Measurements from ENCODE around the gene DPP10. TPM values are rescaled to one million over a fixed set of nuclear protein-coding genes. Genes with fewer than 3 reads are reported as not detected.

DPP10 gene
- total RNA-seq, 1 donor from 2014 or later, result 1.1 TPM

GRCh38 chr2:114610677-114611076 lies 168.2 kb downstream of the DPP10 start:
- Histone ChIP-seq H3K27ac (ENCODE audit: low read depth, low read length) (no peak overlapping the region), H2AFZ (ENCODE audit: low read depth, low read length) (no peak overlapping the region), H4K20me1 (ENCODE audit: insufficient read depth, low read length) (no peaks in the 10 kb centered on the region), H3K9ac (ENCODE audit: low read length) (no peak overlapping the region), H3K4me1 (ENCODE audit: insufficient read depth, low read length) (no peaks in the 10 kb centered on the region), H3K4me3 (ENCODE audit: insufficient read depth, low read depth, low read length) (no peak overlapping the region), H3K27me3 (ENCODE audit: insufficient read depth, low read length) (no peaks in the 10 kb centered on the region), H3K9me3 (ENCODE audit: insufficient read depth, low read depth, low read length) (peaks cover 3% of the 10 kb centered on the region), H3K79me2 (ENCODE audit: insufficient read depth, low read length) (no peaks in the 10 kb centered on the region), H3K4me2 (ENCODE audit: low read length) (no peak overlapping the region), H3K36me3 (ENCODE audit: insufficient read depth, low read length) (no peaks in the 10 kb centered on the region)
- Mint-ChIP-seq H3K4me3 (ENCODE audit: unreplicated experiment) (no peak overlapping the region), H3K9me3 (ENCODE audit: unreplicated experiment) (no peaks in the 10 kb centered on the region), H3K4me1 (ENCODE audit: low read depth, unreplicated experiment) (peaks cover 3% of the 10 kb centered on the region), H3K27ac (ENCODE audit: unreplicated experiment) (no peak overlapping the region), H3K27me3 (ENCODE audit: low read depth, unreplicated experiment) (peaks cover 3% of the 10 kb centered on the region), H3K36me3 (ENCODE audit: low read depth, unreplicated experiment) (no peaks in the 10 kb centered on the region)
- DNase-seq (ENCODE audit: low read depth) (no peak), FAIRE-seq (no peak)
- no peak for TF ChIP-seq CTCF (IDR thresholded peaks at IDR 0.05; ENCODE audit: insufficient read depth, low read depth, low read length)
- no peak for TF ChIP-seq EZH2 (IDR thresholded peaks at IDR 0.05; ENCODE audit: insufficient read depth, low read length)

- no peak overlapping the region for H3K4me3 ChIP-seq (ENCODE audit: insufficient read depth, low read depth, low read length)
- no peaks in the 10 kb centered on the region for H3K79me2 ChIP-seq (ENCODE audit: insufficient read depth, low read length)
- no peaks in the 10 kb centered on the region for H3K4me1 ChIP-seq (ENCODE audit: insufficient read depth, low read length)
- TF ChIP-seq CTCF (IDR thresholded peaks at IDR 0.05; ENCODE audit: insufficient read depth, low read depth, low read length), result no peak
- H3K4me2 ChIP-seq (ENCODE audit: low read length), result no peak overlapping the region
- peaks cover 3% of the 10 kb centered on the region for H3K4me1 Mint-ChIP-seq (ENCODE audit: low read depth, unreplicated experiment)
- DNase-seq (ENCODE audit: low read depth) (no peak), FAIRE-seq (no peak)
- H3K9me3 Mint-ChIP-seq (ENCODE audit: unreplicated experiment), result no peaks in the 10 kb centered on the region
- no peaks in the 10 kb centered on the region for H3K27me3 Mint-ChIP-seq (ENCODE audit: low read depth, unreplicated experiment)
- H3K9me3 ChIP-seq (ENCODE audit: insufficient read depth, low read depth, low read length), result no peaks in the 10 kb centered on the region
- no peaks in the 10 kb centered on the region for H3K36me3 Mint-ChIP-seq (ENCODE audit: low read depth, unreplicated experiment)
- H3K27me3 ChIP-seq (ENCODE audit: insufficient read depth, low read length), result no peaks in the 10 kb centered on the region
- no peak overlapping the region for H3K9ac ChIP-seq (ENCODE audit: low read length)
- no peak overlapping the region for H2AFZ ChIP-seq (ENCODE audit: low read depth, low read length)
- no peak overlapping the region for H3K4me3 Mint-ChIP-seq (ENCODE audit: unreplicated experiment)
- no peak overlapping the region for H3K27ac Mint-ChIP-seq (ENCODE audit: unreplicated experiment)
- no peaks in the 10 kb centered on the region for H3K36me3 ChIP-seq (ENCODE audit: insufficient read depth, low read length)
- no peak overlapping the region for H3K27ac ChIP-seq (ENCODE audit: low read depth, low read length)
- H4K20me1 ChIP-seq (ENCODE audit: insufficient read depth, low read length), result no peaks in the 10 kb centered on the region
Measured at GRCh38 chr2:114614592-114614991, 172.2 kb downstream of the DPP10 start.

GRCh38 chr2:114628481-114628880 lies 186.0 kb downstream of the DPP10 start:
- no peaks in the 10 kb centered on the region for H3K9me3 Mint-ChIP-seq (ENCODE audit: unreplicated experiment)
- FAIRE-seq (no peak), DNase-seq (ENCODE audit: low read depth) (no peak)
- no peaks in the 10 kb centered on the region for H3K27me3 ChIP-seq (ENCODE audit: insufficient read depth, low read length)
- H3K27ac Mint-ChIP-seq (ENCODE audit: unreplicated experiment), result no peak overlapping the region
- H3K27me3 Mint-ChIP-seq (ENCODE audit: low read depth, unreplicated experiment), result peaks cover 3% of the 10 kb centered on the region
- H2AFZ ChIP-seq (ENCODE audit: low read depth, low read length), result no peak overlapping the region
- H3K27ac ChIP-seq (ENCODE audit: low read depth, low read length), result no peak overlapping the region
- no peaks in the 10 kb centered on the region for H4K20me1 ChIP-seq (ENCODE audit: insufficient read depth, low read length)
- H3K36me3 ChIP-seq (ENCODE audit: insufficient read depth, low read length), result no peaks in the 10 kb centered on the region
- H3K9ac ChIP-seq (ENCODE audit: low read length), result no peak overlapping the region
- no peaks in the 10 kb centered on the region for H3K4me1 ChIP-seq (ENCODE audit: insufficient read depth, low read length)
- no peak overlapping the region for H3K4me3 ChIP-seq (ENCODE audit: insufficient read depth, low read depth, low read length)
- no peaks in the 10 kb centered on the region for H3K79me2 ChIP-seq (ENCODE audit: insufficient read depth, low read length)
- H3K4me2 ChIP-seq (ENCODE audit: low read length), result no peak overlapping the region
- H3K4me1 Mint-ChIP-seq (ENCODE audit: low read depth, unreplicated experiment), result no peaks in the 10 kb centered on the region
- H3K36me3 Mint-ChIP-seq (ENCODE audit: low read depth, unreplicated experiment), result no peaks in the 10 kb centered on the region
- no peaks in the 10 kb centered on the region for H3K9me3 ChIP-seq (ENCODE audit: insufficient read depth, low read depth, low read length)
- no peak for TF ChIP-seq CTCF (IDR thresholded peaks at IDR 0.05; ENCODE audit: insufficient read depth, low read depth, low read length)
- no peak overlapping the region for H3K4me3 Mint-ChIP-seq (ENCODE audit: unreplicated experiment)
